Measurements from ENCODE around the gene HTT.

GRCh38 chr4:3292571-3293400 is 218.3 kb downstream of the HTT start, which contains the start of gene RGS12:
- TF ChIP-seq CTCF (IDR thresholded peaks at IDR 0.05; ENCODE audit: insufficient read depth, low read depth, low read length) (no peak), EZH2 (IDR thresholded peaks at IDR 0.05; ENCODE audit: insufficient read depth, low read length) (no peak)

Data from astrocyte (in vitro differentiated cells and primary cell).